ENCODE results near the gene MPPED1. TPM values are rescaled to one million over a fixed set of nuclear protein-coding genes. Genes with fewer than 3 reads are reported as not detected.
A peak's percentile ranks its signal among the peaks of the same experiment; 100 is the strongest.

The MPPED1 gene
- total RNA-seq, 1 experiment from 2014 or later, result 0.35 TPM

DNA sequence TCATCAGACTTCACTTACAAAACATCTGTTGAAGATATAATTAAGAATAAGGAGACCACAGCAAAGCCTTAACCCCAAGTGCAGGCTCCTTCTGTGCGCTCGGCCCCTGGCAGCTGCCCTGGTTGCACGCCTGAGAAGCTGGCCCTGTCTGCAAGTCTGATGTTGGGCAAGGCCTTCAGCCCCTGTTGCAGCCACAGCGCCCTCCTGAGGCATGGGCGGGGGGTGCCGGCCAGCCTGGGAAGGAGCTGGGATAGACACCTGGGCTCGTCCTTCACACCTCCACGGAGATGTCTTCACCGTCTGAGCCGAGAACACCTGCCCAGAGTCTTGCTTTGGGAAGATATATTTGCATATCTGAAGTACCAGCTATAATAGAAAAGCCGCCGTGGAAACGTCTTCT, 104.1 kb downstream of the MPPED1 start:
- no peaks in the 10 kb centered on the region for H3K36me3 Mint-ChIP-seq
- H3K4me1 Mint-ChIP-seq, result no peaks in the 10 kb centered on the region
- ChIA-PET POLR2A (no interaction called here), CTCF (interaction anchor here (0.5 to 1.8 kb wide), 77 partner anchors 8 to 369 kb away, joined by 3 to 14 read pairs (median 4); partner anchors contain the start of gene EFCAB6)
- no peak overlapping the region for H3K4me3 Mint-ChIP-seq
- peak; percentile 82 for DNase-seq (ENCODE audit: low spot score)
- peak; percentile 87 for ATAC-seq
- no peaks in the 10 kb centered on the region for H3K9me3 Mint-ChIP-seq
- no peak overlapping the region for H3K27ac Mint-ChIP-seq
- 0 out of 2 replicates have a peak, but pooled peaks cover 3% of the 10 kb centered on the region for H3K27me3 Mint-ChIP-seq (ENCODE audit: low read depth)
- TF ChIP-seq, protein P1, sequence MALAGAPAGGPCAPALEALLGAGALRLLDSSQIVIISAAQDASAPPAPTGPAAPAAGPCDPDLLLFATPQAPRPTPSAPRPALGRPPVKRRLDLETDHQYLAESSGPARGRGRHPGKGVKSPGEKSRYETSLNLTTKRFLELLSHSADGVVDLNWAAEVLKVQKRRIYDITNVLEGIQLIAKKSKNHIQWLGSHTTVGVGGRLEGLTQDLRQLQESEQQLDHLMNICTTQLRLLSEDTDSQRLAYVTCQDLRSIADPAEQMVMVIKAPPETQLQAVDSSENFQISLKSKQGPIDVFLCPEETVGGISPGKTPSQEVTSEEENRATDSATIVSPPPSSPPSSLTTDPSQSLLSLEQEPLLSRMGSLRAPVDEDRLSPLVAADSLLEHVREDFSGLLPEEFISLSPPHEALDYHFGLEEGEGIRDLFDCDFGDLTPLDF (CRISPR knock-in tag; IDR thresholded peaks at IDR 0.05), result no peak
- TF ChIP-seq, protein P2, sequence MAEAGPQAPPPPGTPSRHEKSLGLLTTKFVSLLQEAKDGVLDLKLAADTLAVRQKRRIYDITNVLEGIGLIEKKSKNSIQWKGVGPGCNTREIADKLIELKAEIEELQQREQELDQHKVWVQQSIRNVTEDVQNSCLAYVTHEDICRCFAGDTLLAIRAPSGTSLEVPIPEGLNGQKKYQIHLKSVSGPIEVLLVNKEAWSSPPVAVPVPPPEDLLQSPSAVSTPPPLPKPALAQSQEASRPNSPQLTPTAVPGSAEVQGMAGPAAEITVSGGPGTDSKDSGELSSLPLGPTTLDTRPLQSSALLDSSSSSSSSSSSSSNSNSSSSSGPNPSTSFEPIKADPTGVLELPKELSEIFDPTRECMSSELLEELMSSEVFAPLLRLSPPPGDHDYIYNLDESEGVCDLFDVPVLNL (CRISPR knock-in tag; IDR thresholded peaks at IDR 0.05; ENCODE audit: borderline replicate concordance, low read depth), result no peak
- TF ChIP-seq, protein P3, sequence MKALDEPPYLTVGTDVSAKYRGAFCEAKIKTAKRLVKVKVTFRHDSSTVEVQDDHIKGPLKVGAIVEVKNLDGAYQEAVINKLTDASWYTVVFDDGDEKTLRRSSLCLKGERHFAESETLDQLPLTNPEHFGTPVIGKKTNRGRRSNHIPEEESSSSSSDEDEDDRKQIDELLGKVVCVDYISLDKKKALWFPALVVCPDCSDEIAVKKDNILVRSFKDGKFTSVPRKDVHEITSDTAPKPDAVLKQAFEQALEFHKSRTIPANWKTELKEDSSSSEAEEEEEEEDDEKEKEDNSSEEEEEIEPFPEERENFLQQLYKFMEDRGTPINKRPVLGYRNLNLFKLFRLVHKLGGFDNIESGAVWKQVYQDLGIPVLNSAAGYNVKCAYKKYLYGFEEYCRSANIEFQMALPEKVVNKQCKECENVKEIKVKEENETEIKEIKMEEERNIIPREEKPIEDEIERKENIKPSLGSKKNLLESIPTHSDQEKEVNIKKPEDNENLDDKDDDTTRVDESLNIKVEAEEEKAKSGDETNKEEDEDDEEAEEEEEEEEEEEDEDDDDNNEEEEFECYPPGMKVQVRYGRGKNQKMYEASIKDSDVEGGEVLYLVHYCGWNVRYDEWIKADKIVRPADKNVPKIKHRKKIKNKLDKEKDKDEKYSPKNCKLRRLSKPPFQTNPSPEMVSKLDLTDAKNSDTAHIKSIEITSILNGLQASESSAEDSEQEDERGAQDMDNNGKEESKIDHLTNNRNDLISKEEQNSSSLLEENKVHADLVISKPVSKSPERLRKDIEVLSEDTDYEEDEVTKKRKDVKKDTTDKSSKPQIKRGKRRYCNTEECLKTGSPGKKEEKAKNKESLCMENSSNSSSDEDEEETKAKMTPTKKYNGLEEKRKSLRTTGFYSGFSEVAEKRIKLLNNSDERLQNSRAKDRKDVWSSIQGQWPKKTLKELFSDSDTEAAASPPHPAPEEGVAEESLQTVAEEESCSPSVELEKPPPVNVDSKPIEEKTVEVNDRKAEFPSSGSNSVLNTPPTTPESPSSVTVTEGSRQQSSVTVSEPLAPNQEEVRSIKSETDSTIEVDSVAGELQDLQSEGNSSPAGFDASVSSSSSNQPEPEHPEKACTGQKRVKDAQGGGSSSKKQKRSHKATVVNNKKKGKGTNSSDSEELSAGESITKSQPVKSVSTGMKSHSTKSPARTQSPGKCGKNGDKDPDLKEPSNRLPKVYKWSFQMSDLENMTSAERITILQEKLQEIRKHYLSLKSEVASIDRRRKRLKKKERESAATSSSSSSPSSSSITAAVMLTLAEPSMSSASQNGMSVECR (CRISPR knock-in tag; IDR thresholded peaks at IDR 0.05; ENCODE audit: borderline replicate concordance), result no peak
- TF ChIP-seq ZNF416 (CRISPR knock-in tag; IDR thresholded peaks at IDR 0.05) (no peak), NR1H2 (CRISPR knock-in tag; IDR thresholded peaks at IDR 0.05) (no peak), FOXJ3 (CRISPR knock-in tag; IDR thresholded peaks at IDR 0.05; ENCODE audit: borderline replicate concordance) (no peak), ZNF263 (CRISPR knock-in tag; IDR thresholded peaks at IDR 0.05; ENCODE audit: low read depth) (no peak), ETV6 (CRISPR knock-in tag; IDR thresholded peaks at IDR 0.05) (no peak), ZNF138 (CRISPR knock-in tag; conservative IDR thresholded peaks at IDR 0.05) (no peak), GRHL2 (CRISPR knock-in tag; IDR thresholded peaks at IDR 0.05; ENCODE audit: insufficient replicate concordance, severe bottlenecking) (no peak), JAZF1 (CRISPR knock-in tag; IDR thresholded peaks at IDR 0.05) (no peak), SP1 (CRISPR knock-in tag; conservative IDR thresholded peaks at IDR 0.05) (no peak)
- TF ChIP-seq, protein P4, sequence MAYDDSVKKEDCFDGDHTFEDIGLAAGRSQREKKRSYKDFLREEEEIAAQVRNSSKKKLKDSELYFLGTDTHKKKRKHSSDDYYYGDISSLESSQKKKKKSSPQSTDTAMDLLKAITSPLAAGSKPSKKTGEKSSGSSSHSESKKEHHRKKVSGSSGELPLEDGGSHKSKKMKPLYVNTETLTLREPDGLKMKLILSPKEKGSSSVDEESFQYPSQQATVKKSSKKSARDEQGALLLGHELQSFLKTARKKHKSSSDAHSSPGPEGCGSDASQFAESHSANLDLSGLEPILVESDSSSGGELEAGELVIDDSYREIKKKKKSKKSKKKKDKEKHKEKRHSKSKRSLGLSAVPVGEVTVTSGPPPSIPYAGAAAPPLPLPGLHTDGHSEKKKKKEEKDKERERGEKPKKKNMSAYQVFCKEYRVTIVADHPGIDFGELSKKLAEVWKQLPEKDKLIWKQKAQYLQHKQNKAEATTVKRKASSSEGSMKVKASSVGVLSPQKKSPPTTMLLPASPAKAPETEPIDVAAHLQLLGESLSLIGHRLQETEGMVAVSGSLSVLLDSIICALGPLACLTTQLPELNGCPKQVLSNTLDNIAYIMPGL (CRISPR knock-in tag; IDR thresholded peaks at IDR 0.05), result no peak
- TF ChIP-seq, protein P5, sequence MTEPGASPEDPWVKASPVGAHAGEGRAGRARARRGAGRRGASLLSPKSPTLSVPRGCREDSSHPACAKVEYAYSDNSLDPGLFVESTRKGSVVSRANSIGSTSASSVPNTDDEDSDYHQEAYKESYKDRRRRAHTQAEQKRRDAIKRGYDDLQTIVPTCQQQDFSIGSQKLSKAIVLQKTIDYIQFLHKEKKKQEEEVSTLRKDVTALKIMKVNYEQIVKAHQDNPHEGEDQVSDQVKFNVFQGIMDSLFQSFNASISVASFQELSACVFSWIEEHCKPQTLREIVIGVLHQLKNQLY (CRISPR knock-in tag; IDR thresholded peaks at IDR 0.05), result no peak
- TF ChIP-seq, protein P6, sequence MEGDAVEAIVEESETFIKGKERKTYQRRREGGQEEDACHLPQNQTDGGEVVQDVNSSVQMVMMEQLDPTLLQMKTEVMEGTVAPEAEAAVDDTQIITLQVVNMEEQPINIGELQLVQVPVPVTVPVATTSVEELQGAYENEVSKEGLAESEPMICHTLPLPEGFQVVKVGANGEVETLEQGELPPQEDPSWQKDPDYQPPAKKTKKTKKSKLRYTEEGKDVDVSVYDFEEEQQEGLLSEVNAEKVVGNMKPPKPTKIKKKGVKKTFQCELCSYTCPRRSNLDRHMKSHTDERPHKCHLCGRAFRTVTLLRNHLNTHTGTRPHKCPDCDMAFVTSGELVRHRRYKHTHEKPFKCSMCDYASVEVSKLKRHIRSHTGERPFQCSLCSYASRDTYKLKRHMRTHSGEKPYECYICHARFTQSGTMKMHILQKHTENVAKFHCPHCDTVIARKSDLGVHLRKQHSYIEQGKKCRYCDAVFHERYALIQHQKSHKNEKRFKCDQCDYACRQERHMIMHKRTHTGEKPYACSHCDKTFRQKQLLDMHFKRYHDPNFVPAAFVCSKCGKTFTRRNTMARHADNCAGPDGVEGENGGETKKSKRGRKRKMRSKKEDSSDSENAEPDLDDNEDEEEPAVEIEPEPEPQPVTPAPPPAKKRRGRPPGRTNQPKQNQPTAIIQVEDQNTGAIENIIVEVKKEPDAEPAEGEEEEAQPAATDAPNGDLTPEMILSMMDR (IDR thresholded peaks at IDR 0.05), result peak; percentile 51
- TF ChIP-seq, protein P7, sequence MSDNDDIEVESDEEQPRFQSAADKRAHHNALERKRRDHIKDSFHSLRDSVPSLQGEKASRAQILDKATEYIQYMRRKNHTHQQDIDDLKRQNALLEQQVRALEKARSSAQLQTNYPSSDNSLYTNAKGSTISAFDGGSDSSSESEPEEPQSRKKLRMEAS (CRISPR knock-in tag; IDR thresholded peaks at IDR 0.05), result peak; percentile 25; the same call in 1 of the 2 replicates
- TF ChIP-seq, protein P8, sequence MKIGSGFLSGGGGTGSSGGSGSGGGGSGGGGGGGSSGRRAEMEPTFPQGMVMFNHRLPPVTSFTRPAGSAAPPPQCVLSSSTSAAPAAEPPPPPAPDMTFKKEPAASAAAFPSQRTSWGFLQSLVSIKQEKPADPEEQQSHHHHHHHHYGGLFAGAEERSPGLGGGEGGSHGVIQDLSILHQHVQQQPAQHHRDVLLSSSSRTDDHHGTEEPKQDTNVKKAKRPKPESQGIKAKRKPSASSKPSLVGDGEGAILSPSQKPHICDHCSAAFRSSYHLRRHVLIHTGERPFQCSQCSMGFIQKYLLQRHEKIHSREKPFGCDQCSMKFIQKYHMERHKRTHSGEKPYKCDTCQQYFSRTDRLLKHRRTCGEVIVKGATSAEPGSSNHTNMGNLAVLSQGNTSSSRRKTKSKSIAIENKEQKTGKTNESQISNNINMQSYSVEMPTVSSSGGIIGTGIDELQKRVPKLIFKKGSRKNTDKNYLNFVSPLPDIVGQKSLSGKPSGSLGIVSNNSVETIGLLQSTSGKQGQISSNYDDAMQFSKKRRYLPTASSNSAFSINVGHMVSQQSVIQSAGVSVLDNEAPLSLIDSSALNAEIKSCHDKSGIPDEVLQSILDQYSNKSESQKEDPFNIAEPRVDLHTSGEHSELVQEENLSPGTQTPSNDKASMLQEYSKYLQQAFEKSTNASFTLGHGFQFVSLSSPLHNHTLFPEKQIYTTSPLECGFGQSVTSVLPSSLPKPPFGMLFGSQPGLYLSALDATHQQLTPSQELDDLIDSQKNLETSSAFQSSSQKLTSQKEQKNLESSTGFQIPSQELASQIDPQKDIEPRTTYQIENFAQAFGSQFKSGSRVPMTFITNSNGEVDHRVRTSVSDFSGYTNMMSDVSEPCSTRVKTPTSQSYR (CRISPR knock-in tag; IDR thresholded peaks at IDR 0.05), result no peak
- TF ChIP-seq, protein P9, sequence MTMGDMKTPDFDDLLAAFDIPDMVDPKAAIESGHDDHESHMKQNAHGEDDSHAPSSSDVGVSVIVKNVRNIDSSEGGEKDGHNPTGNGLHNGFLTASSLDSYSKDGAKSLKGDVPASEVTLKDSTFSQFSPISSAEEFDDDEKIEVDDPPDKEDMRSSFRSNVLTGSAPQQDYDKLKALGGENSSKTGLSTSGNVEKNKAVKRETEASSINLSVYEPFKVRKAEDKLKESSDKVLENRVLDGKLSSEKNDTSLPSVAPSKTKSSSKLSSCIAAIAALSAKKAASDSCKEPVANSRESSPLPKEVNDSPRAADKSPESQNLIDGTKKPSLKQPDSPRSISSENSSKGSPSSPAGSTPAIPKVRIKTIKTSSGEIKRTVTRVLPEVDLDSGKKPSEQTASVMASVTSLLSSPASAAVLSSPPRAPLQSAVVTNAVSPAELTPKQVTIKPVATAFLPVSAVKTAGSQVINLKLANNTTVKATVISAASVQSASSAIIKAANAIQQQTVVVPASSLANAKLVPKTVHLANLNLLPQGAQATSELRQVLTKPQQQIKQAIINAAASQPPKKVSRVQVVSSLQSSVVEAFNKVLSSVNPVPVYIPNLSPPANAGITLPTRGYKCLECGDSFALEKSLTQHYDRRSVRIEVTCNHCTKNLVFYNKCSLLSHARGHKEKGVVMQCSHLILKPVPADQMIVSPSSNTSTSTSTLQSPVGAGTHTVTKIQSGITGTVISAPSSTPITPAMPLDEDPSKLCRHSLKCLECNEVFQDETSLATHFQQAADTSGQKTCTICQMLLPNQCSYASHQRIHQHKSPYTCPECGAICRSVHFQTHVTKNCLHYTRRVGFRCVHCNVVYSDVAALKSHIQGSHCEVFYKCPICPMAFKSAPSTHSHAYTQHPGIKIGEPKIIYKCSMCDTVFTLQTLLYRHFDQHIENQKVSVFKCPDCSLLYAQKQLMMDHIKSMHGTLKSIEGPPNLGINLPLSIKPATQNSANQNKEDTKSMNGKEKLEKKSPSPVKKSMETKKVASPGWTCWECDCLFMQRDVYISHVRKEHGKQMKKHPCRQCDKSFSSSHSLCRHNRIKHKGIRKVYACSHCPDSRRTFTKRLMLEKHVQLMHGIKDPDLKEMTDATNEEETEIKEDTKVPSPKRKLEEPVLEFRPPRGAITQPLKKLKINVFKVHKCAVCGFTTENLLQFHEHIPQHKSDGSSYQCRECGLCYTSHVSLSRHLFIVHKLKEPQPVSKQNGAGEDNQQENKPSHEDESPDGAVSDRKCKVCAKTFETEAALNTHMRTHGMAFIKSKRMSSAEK (CRISPR knock-in tag; IDR thresholded peaks at IDR 0.05; ENCODE audit: borderline replicate concordance), result no peak

Measured in WTC11 (cell line).